NK-92 (cell line): ENCODE results near the gene CAMTA1.
"Not testable (repeated sequence)": the region's sequence is repeated elsewhere in the genome, so short reads cannot be mapped to it uniquely, and the experiment has no call there.

Experiments used
- DNase-seq: peaks from one replicate; lab custom pipeline; 2025; ENCODE audit not compliant: unreplicated experiment; lab: John Stamatoyannopoulos, UW

Gene CAMTA1

GRCh38 chr1:6845786-6846185 lies 60.5 kb downstream of the CAMTA1 start:
- not testable (repeated sequence) for DNase-seq

DNA sequence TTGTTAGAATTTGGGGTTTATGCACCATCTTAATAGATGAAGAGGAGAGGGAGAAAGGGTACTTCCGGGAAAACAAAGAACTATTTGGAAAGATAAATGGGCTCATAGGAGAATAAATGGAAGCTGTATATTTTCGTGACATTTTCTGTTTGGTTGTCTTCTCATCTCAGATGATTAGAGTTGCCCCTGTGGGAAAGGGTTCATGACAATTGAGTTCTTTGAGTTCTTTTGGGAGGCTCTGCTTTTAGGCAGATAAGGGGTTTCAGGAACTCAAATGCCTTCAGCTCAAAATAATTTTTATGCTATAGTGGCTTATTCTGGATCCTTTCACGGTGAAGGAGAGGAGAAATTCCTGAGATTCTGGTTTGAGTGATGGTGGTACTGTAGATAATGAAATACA lies 63.6 kb downstream of the CAMTA1 start:
- DNase-seq, result no peak

DNA sequence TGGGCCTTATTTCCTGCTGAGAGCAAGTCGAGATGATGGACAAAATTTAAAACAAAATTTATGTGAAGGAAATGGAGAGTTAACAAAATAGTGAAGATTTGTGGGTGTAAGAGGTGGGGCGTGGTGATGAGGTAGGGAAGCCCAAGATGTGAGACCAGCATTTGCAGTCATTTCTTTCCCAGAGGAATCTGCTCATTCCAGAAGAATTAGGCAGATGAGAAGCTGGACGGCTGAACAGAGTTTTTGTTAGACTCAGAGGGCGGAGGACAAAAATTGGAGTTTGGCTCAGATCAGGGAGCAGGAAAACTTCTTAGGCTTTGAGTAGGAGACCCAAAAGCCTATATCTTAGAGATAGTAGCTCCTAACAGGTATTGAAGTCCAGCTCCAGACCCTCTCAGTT lies 65.3 kb downstream of the CAMTA1 start:
- no peak for DNase-seq

GRCh38 chr1:6852136-6852890 lies 67.1 kb downstream of the CAMTA1 start:
- DNase-seq, result no peak

GRCh38 chr1:6854166-6854565 lies 68.9 kb downstream of the CAMTA1 start:
- DNase-seq, result no peak

- no peak for DNase-seq
Measured at GRCh38 chr1:6857831-6858230, 72.6 kb downstream of the CAMTA1 start.

DNA sequence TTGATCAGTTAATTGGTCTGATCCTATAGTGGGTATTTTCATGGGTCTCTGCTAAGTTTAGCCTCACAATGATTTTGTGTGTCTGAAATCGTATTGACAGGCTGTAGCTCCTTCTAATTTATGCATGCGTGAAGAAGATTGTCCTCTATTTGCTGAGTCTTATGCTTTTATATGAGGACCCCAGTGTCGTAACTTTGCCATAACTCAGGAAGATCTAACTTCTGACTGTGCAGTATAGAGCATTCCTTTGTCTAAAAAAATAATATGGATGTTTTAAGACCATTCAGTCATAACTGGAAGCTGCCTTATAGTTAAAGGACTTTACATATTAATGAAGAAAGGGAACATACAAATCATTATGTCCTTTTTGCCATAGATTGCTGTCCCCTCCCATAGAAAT lies 73.3 kb downstream of the CAMTA1 start:
- DNase-seq, result no peak

GRCh38 chr1:6859415-6860343 lies 74.4 kb downstream of the CAMTA1 start:
- DNase-seq, result no peak

DNA sequence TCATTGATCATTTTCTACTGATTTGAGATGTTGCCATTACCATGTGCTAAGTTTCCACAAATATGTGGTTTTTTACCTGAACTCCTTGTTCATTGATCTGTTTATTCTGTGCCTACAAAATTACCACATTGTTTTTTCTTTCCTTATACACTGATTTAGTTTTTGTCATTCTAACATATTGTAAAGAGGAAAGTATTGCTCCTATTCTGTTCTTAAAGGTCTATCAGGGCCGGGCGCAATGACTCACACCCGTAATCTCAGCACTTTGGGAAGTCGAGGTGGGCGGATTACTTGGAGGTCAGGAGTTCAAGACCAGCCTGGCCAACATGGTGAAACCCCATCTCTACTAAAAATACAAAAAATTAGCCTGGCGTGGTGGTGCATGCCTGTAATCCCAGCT lies 75.1 kb downstream of the CAMTA1 start:
- DNase-seq, result no peak

- no peak for DNase-seq
Measured at GRCh38 chr1:6861075-6861724, 75.9 kb downstream of the CAMTA1 start.

DNA sequence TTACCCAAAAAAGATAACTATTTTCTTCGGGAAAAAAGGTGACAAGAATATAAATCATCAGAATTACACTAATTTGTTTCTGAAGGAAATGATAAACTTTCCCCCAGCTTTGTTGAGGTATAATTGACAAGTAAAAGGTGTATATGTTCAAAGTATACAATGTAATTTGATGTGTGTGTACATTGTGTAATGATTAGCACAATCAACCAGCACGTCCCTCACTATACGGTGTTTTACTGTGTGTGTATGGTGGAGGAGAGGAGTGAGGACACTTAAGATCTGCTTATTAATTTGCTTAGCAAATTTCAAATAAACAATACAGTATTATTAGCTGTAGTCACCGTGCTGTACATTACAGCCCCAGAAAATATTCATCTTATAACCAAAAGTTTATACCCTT lies 77.7 kb downstream of the CAMTA1 start:
- DNase-seq, result no peak

GRCh38 chr1:6864166-6864565 lies 78.9 kb downstream of the CAMTA1 start:
- DNase-seq, result no peak

DNA sequence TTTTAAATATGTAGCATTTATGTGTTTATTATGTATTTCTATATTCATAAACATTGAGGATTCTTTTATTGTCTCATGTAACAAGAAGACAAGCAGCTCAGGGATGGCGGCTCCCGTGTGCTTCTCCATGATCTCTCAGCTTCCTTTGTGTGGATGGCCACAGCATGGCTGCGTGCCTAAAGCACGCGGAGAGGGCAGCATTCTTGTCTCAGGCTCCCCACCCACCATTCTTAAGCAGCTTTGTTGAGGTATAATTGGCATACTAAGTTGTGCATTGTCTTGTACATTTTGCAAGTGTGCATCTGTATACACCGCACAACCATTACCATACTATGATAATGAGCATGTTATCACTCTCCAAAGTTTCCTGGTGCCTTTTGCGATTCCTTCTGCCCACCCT lies 81.6 kb downstream of the CAMTA1 start:
- DNase-seq, result no peak

- DNase-seq, result no peak
Measured at GRCh38 chr1:6867321-6867720, 82.1 kb downstream of the CAMTA1 start.

- DNase-seq, result no peak
Measured at GRCh38 chr1:6867729-6868659, 82.7 kb downstream of the CAMTA1 start.

DNA sequence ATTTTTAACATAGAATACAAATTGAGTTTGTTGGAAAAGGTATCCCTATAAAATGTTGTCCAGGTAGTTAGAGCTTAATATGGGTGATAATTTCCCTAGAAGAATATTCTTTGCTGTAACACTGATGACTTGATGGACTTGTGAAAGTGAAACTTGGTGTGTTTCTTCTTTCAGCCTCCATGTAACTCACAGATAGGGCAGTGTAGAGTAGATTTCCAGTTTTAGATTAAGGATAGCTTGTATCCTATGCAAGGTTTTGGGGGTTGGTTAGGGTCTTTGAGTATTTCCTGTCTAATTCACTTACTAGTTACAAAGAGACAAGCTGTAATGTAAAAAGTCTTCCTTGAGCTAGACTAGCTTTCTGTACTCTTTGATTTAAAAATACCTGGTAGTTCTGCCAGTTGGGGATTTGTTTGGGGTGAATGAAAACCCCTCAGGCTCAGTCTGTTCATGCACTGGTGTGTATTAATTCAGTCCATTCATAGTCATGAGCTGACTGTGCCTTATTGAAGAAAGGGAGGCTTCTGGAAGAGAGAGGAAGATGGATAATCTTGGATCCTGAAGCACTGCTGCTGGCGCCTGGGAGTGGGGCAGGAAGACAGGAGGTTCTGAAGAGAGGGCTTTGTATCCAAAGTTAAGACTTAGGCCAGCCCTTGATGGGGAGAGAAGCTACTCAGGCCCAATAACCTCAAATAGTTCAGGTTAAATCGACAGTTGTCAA lies 83.6 kb downstream of the CAMTA1 start:
- no peak for DNase-seq

DNA sequence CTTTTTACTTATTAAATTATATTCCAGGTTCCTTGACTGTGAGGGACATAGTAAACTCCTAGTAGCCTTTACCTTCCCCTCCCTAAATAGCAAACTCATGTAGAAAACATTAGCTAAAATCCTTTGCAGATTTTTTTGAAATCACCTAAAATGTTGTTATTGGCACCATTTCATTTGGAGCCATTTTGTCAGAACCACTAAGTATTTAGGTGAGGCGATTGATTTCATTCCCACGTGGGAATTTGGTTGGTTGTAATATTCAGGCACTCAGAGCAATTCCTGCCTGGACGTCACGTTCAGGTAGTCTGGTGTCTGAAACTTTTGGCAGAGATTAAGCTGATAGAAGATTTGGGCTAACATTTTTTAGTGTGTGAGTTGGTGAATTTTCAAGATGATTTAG lies 84.3 kb downstream of the CAMTA1 start:
- DNase-seq, result no peak

GRCh38 chr1:6870086-6870485 lies 84.8 kb downstream of the CAMTA1 start:
- DNase-seq, result no peak

GRCh38 chr1:6870571-6870970 lies 85.3 kb downstream of the CAMTA1 start:
- no peak for DNase-seq
